H1 (cell line): Measurements from ENCODE around the gene ALOX5AP. TPM values are rescaled to one million over a fixed set of nuclear protein-coding genes. Genes with fewer than 3 reads are reported as not detected.

ENCODE experiments used
- CTCF ChIA-PET: fragments of 300-600 bp; sonication (Branson Sonifier 250); formaldehyde crosslinking; loops from one replicate; lab custom pipeline; 2021; ENCODE audit not compliant: partially characterized antibody; lab: Charles Lee
- POLR2A ChIA-PET: fragments of 300-600 bp; sonication (Branson Sonifier 250); formaldehyde crosslinking; loops from one replicate; lab custom pipeline; 2021; ENCODE audit warnings: inconsistent platforms; ENCODE audit not compliant: partially characterized antibody; lab: Charles Lee
- DNase-seq, 2 experiments: peaks; one replicate each; pipeline versions ENCODE4 v3.0.0 to v3.0.0-alpha.2; 2010 to 2022; ENCODE audit warnings: low spot score in 2 of 2, low read depth in 1 of 2, mixed read lengths in 1 of 2
- FAIRE-seq: peaks from 2 replicates; lab custom pipeline; 2011; peaks lifted over from hg19 to GRCh38; lab: Jason Lieb, UNC
- H2AFZ ChIP-seq: 2 replicates; pipeline ENCODE4 v1.8.1; 2012; ENCODE audit warnings: low read length, inconsistent platforms
- H2AK5ac ChIP-seq: 2 replicates; pipeline ENCODE4 v1.6.1; 2013; ENCODE audit warnings: low read depth, low read length
- H2BK120ac ChIP-seq: replicated peaks from 2 replicates; pipeline ENCODE3; 2013; ENCODE audit warnings: low read depth, low read length, inconsistent platforms
- H2BK12ac ChIP-seq: 2 replicates; pipeline ENCODE4 v1.6.1; 2013; ENCODE audit warnings: low read depth, low read length
- H2BK15ac ChIP-seq: 2 replicates; pipeline ENCODE4 v1.6.1; 2013; ENCODE audit warnings: low read length
- H2BK20ac ChIP-seq: 2 replicates; pipeline ENCODE4 v1.6.1; 2013; ENCODE audit warnings: low read length
- H2BK5ac ChIP-seq: 2 replicates; pipeline ENCODE4 v1.6.1; 2013; ENCODE audit warnings: low read depth, low read length
- H3K14ac ChIP-seq: 2 replicates; pipeline ENCODE4 v1.6.1; 2013; ENCODE audit warnings: inconsistent platforms; ENCODE audit not compliant: insufficient read length
- H3K18ac ChIP-seq: 2 replicates; pipeline ENCODE4 v1.6.1; 2013; ENCODE audit warnings: low read length; ENCODE audit errors: extremely low read depth
- H3K23ac ChIP-seq: 2 replicates; pipeline ENCODE4 v1.6.1; 2013; ENCODE audit warnings: inconsistent platforms; ENCODE audit not compliant: insufficient read length
- H3K23me2 ChIP-seq: 2 replicates; pipeline ENCODE4 v1.6.1; 2013; ENCODE audit warnings: low read depth, low read length
- H3K27ac ChIP-seq: 2 replicates; pipeline ENCODE4 v1.6.1; 2011; ENCODE audit warnings: low read depth, low read length, inconsistent platforms
- H3K27me3 ChIP-seq, 4 experiments: replicated peaks in 1 of 4; 1 replicate in 1 of 4; 2 replicates in 3 of 4; pipeline versions ENCODE4 v1.6.1 to v1.8.1; 2011 to 2013; ENCODE audit warnings: low read length in 3 of 4, mild to moderate bottlenecking in 3 of 4, inconsistent platforms in 2 of 4, mixed read lengths in 2 of 4, moderate library complexity in 1 of 4; ENCODE audit not compliant: control insufficient read depth in 3 of 4, insufficient read depth in 3 of 4; ENCODE audit errors: extremely low read depth in 1 of 4
- H3K36me3 ChIP-seq, 4 experiments: 2 replicates each; pipeline versions ENCODE4 v1.6.1 to v1.8.1; 2011 to 2013; ENCODE audit warnings: mild to moderate bottlenecking in 4 of 4, low read length in 3 of 4, moderate library complexity in 2 of 4, control low read depth in 1 of 4, inconsistent platforms in 1 of 4; ENCODE audit not compliant: insufficient read depth in 4 of 4, control insufficient read depth in 2 of 4
- H3K4ac ChIP-seq: replicated peaks from 2 replicates; pipeline ENCODE3; 2013; ENCODE audit warnings: low read length, low read depth, mixed read lengths, inconsistent platforms; ENCODE audit not compliant: insufficient read length
- H3K4me1 ChIP-seq, 4 experiments: replicated peaks in 1 of 4; 1 replicate in 1 of 4; 2 replicates in 3 of 4; pipeline versions ENCODE4 v1.6.1 to v1.8.1; 2011 to 2013; ENCODE audit warnings: low read length in 3 of 4, inconsistent platforms in 2 of 4, mixed read lengths in 1 of 4; ENCODE audit not compliant: insufficient read depth in 4 of 4, control insufficient read depth in 3 of 4
- H3K4me2 ChIP-seq, 2 experiments: 2 replicates each; pipeline versions ENCODE4 v1.6.1 to v1.8.1; 2011 to 2013; ENCODE audit warnings: low read depth in 2 of 2, low read length in 2 of 2, control low read depth in 1 of 2, inconsistent platforms in 1 of 2, mild to moderate bottlenecking in 1 of 2; ENCODE audit not compliant: insufficient read depth in 1 of 2
- H3K4me3 ChIP-seq, 4 experiments: fragments of 200-600, 300-600 bp in 1 of 4; sonication (generic), shearing (Covaris generic), sonication (Bioruptor Twin) in 1 of 4; 2 replicates each; pipeline versions ENCODE4 v1.5.1 to v1.8.1; 2011 to 2016; ENCODE audit warnings: low read length in 4 of 4, low read depth in 3 of 4, control low read depth in 2 of 4, inconsistent platforms in 2 of 4, mild to moderate bottlenecking in 2 of 4, mixed read lengths in 1 of 4, moderate library complexity in 1 of 4; ENCODE audit not compliant: insufficient read depth in 2 of 4; ENCODE audit errors: extremely low read depth in 1 of 4
- H3K56ac ChIP-seq: replicated peaks from 2 replicates; pipeline ENCODE3; 2013; ENCODE audit warnings: low read depth, mild to moderate bottlenecking, mixed read lengths, low read length, inconsistent platforms; ENCODE audit not compliant: insufficient read length
- H3K79me1 ChIP-seq: 2 replicates; pipeline ENCODE4 v1.6.1; 2013; ENCODE audit warnings: low read depth, low read length, control low read depth
- H3K79me2 ChIP-seq, 2 experiments: 2 replicates each; pipeline versions ENCODE4 v1.6.1 to v1.8.1; 2012 to 2013; ENCODE audit warnings: low read length in 2 of 2, mild to moderate bottlenecking in 2 of 2, inconsistent platforms in 1 of 2; ENCODE audit not compliant: insufficient read depth in 2 of 2, control insufficient read depth in 1 of 2
- H3K9ac ChIP-seq, 4 experiments: replicated peaks in 1 of 4; 1 replicate in 1 of 4; 2 replicates in 3 of 4; pipeline versions ENCODE4 v1.6.1 to v1.8.1; 2011 to 2013; ENCODE audit warnings: low read depth in 3 of 4, low read length in 3 of 4, control low read depth in 2 of 4, mild to moderate bottlenecking in 2 of 4, moderate library complexity in 2 of 4, inconsistent platforms in 1 of 4; ENCODE audit errors: extremely low read depth in 1 of 4
- H3K9me3 ChIP-seq, 2 experiments: 2 replicates each; pipeline versions ENCODE4 v1.6.1 to v1.8.1; 2012 to 2013; ENCODE audit warnings: mild to moderate bottlenecking in 2 of 2, moderate library complexity in 2 of 2, control low read depth in 1 of 2, inconsistent platforms in 1 of 2, low read depth in 1 of 2, low read length in 1 of 2, mixed read lengths in 1 of 2; ENCODE audit not compliant: insufficient read depth in 2 of 2
- H4K20me1 ChIP-seq, 2 experiments: replicated peaks in 1 of 2; 2 replicates each; pipeline versions ENCODE3 to v1.8.1; 2011 to 2013; ENCODE audit warnings: inconsistent platforms in 2 of 2, low read length in 2 of 2, mild to moderate bottlenecking in 1 of 2; ENCODE audit not compliant: insufficient read depth in 2 of 2, control insufficient read depth in 1 of 2
- H4K5ac ChIP-seq: 2 replicates; pipeline ENCODE4 v1.6.1; 2013; ENCODE audit warnings: low read length, low read depth, mixed read lengths, inconsistent platforms; ENCODE audit not compliant: insufficient read length
- H4K8ac ChIP-seq: 2 replicates; pipeline ENCODE4 v1.8.0; 2013; ENCODE audit warnings: mild to moderate bottlenecking, moderate library complexity, low read length, inconsistent platforms; ENCODE audit not compliant: insufficient read depth; ENCODE audit errors: extremely low read depth
- H4K91ac ChIP-seq: replicated peaks from 2 replicates; pipeline ENCODE3; 2013; ENCODE audit warnings: low read length, mixed read lengths, inconsistent platforms; ENCODE audit not compliant: insufficient read length
- BRCA1 ChIP-seq: IDR thresholded peaks from 2 replicates; pipeline ENCODE4 v1.6.1; 2012; ENCODE audit warnings: low read depth, low read length, improper control_type of control experiment
- WGBS, 2 experiments: shearing (Covaris generic) in 1 of 2; methylation state at CpG; one replicate each; pipeline versions ENCODE4 v1.1.6 to v1.1.7; 2013 to 2015; ENCODE audit warnings: low lambda C conversion rate in 2 of 2, mixed read lengths in 2 of 2, inconsistent platforms in 1 of 2, low coverage in 1 of 2, missing lambda C conversion rate in 1 of 2; ENCODE audit not compliant: insufficient replicate concordance in 2 of 2, insufficient coverage in 1 of 2, insufficient read length in 1 of 2; ENCODE audit errors: extremely low coverage in 1 of 2, missing lambda C conversion rate in 1 of 2; 5-methylcytosine and 5-hydroxymethylcytosine counted together
- polyA plus RNA-seq, 7 experiments: library from polyadenylated mRNA; depleted of rRNA in 3 of 7; stranded (reverse) in 5 of 7; unstranded in 2 of 7; fragments of >200 nt in 5 of 7; fragments of 200-250 nt in 2 of 7; gene quantifications; 1 replicate in 5 of 7; 2 replicates in 1 of 7; 4 replicates in 1 of 7; pipeline versions ENCODE4 v1.2.1 to v1.2.3, GENCODE V29; 2011 to 2013; ENCODE audit warnings: missing spikeins in 2 of 7, mixed read lengths in 2 of 7
- total RNA-seq: library from RNA; stranded (reverse); fragmentation: NEBNext Ultra II Directional; extraction: Animal tissue kit (Norgen Biotek cat#: 25700); gene quantifications from 2 replicates; pipeline ENCODE4 v1.2.1, GENCODE V29; 2021

ALOX5AP gene
- total and polyA plus RNA-seq, 2 of the 8 experiments (the other 6 are each of a cell fraction or from before 2014, with no cell fraction given), result not detected

- H3K9me3 ChIP-seq, result no peaks in the 10 kb centered on the region
- no peak overlapping the region for H3K14ac ChIP-seq
- H4K91ac ChIP-seq, result no peak overlapping the region
- no peaks in the 10 kb centered on the region for H3K36me3 ChIP-seq
- H2BK5ac ChIP-seq, result no peak overlapping the region
- no peaks in the 10 kb centered on the region for H3K23me2 ChIP-seq
- H3K4me2 ChIP-seq, result no peak overlapping the region
- H3K27me3 ChIP-seq, result 0 out of 7 replicates have a peak, but pooled peaks cover 0 to 1% (median 0%) of the 10 kb centered on the region in 4 experiments
- no peaks in the 10 kb centered on the region for H3K4me1 ChIP-seq
- H2AK5ac ChIP-seq, result no peak overlapping the region
- ChIA-PET CTCF (interaction anchor here (0.7 to 1.2 kb wide), 4 partner anchors 8 to 132 kb away, joined by 3 to 5 read pairs (median 3); no protein-coding TSS in a partner anchor), POLR2A (interaction anchor here (0.6 kb wide), 1 partner anchor 158 kb away, joined by 3 read pairs; no protein-coding TSS in a partner anchor)
- no peak overlapping the region for H2AFZ ChIP-seq
- no peak overlapping the region for H2BK12ac ChIP-seq
- H3K9ac ChIP-seq, result no peak overlapping the region
- no peak overlapping the region for H4K5ac ChIP-seq
- no peaks in the 10 kb centered on the region for H3K79me1 ChIP-seq
- no peak overlapping the region for H3K56ac ChIP-seq
- no peak overlapping the region for H2BK120ac ChIP-seq
- FAIRE-seq, result no peak
- 89% methylated on average over 2 of the region's 2 CpGs; no CpG with 5 or more reads in 1 of the 2 experiments for WGBS, 2 experiments
- no peak overlapping the region for H4K8ac ChIP-seq
- no peak overlapping the region for H2BK15ac ChIP-seq
- no peak overlapping the region for H3K23ac ChIP-seq
- H3K27ac ChIP-seq, result no peak overlapping the region
- H2BK20ac ChIP-seq, result no peak overlapping the region
- no peak overlapping the region for H3K4ac ChIP-seq
- H3K79me2 ChIP-seq, result no peaks in the 10 kb centered on the region
- H3K4me3 ChIP-seq, result no peak overlapping the region
- H3K18ac ChIP-seq, result no peak overlapping the region
- no peaks in the 10 kb centered on the region for H4K20me1 ChIP-seq
- no peak for TF ChIP-seq BRCA1
- DNase-seq, result no peak
Observed at GRCh38 chr13:30808600-30808999, 73.3 kb downstream of the ALOX5AP start.
